Osteoblast (primary cell): Measurements from ENCODE around the gene DLG2. TPM values are rescaled to one million over a fixed set of nuclear protein-coding genes. Genes with fewer than 3 reads are reported as not detected.
A peak's percentile ranks its signal among the peaks of the same experiment; 100 is the strongest.

Experiments
- DNase-seq: peaks from one replicate; pipeline ENCODE4 v3.0.0; 2011; ENCODE audit warnings: low spot score, mixed read lengths; ENCODE audit not compliant: insufficient read length; ENCODE audit errors: missing footprints
- H2AFZ ChIP-seq: 2 replicates; pipeline ENCODE4 v1.6.0; 2011; ENCODE audit warnings: mild to moderate bottlenecking, low read length
- H3K27ac ChIP-seq: 2 replicates; pipeline ENCODE4 v1.5.1; 2011; ENCODE audit warnings: mild to moderate bottlenecking, low read depth, low read length, moderate library complexity
- H3K27me3 ChIP-seq: 2 replicates; pipeline ENCODE4 v1.6.0; 2012; ENCODE audit warnings: mild to moderate bottlenecking, control low read depth, inconsistent platforms, low read length, moderate library complexity; ENCODE audit not compliant: insufficient read depth
- H3K36me3 ChIP-seq: 2 replicates; pipeline ENCODE4 v1.5.1; 2011; ENCODE audit warnings: mild to moderate bottlenecking, low read length, control low read depth, moderate library complexity; ENCODE audit not compliant: insufficient read depth
- H3K4me1 ChIP-seq: 2 replicates; pipeline ENCODE4 v1.5.1; 2011; ENCODE audit warnings: mild to moderate bottlenecking, low read length, control low read depth, moderate library complexity; ENCODE audit not compliant: insufficient read depth
- H3K4me2 ChIP-seq: 2 replicates; pipeline ENCODE4 v1.6.0; 2011; ENCODE audit warnings: mild to moderate bottlenecking, low read length; ENCODE audit not compliant: insufficient read depth
- H3K4me3 ChIP-seq: fragments of 200-600 bp; sonication (generic); 3 replicates; pipeline ENCODE4 v1.5.1; 2012; ENCODE audit warnings: mild to moderate bottlenecking, low read length, inconsistent platforms; ENCODE audit not compliant: insufficient read depth
- H3K79me2 ChIP-seq: 2 replicates; pipeline ENCODE4 v1.6.0; 2012; ENCODE audit warnings: mild to moderate bottlenecking, low read length, control low read depth, inconsistent platforms; ENCODE audit not compliant: insufficient read depth
- H3K9me3 ChIP-seq: 2 replicates; pipeline ENCODE4 v1.5.1; 2011; ENCODE audit warnings: low read depth, low read length, control low read depth
- H4K20me1 ChIP-seq: 2 replicates; pipeline ENCODE4 v1.6.0; 2012; ENCODE audit warnings: mild to moderate bottlenecking, low read length, control low read depth; ENCODE audit not compliant: insufficient read depth
- CTCF ChIP-seq: IDR thresholded peaks from 2 replicates; pipeline ENCODE4 v1.5.1; 2011; ENCODE audit warnings: mild to moderate bottlenecking, low read depth, low read length, moderate library complexity; ENCODE audit errors: extremely low read depth
- total RNA-seq: library from RNA; depleted of rRNA; stranded (reverse); fragments of >200 nt; gene quantifications from 2 replicates; pipeline ENCODE4 v1.2.3, GENCODE V29; 2012

DLG2 gene
- total RNA-seq, 1 donor = 3.3 TPM

GRCh38 chr11:83836883-83837654, 1790.1 kb downstream of the DLG2 start:
- Histone ChIP-seq H3K9me3 (no peaks in the 10 kb centered on the region), H3K27ac (no peak overlapping the region), H2AFZ (no peak overlapping the region), H4K20me1 (no peaks in the 10 kb centered on the region), H3K27me3 (no peaks in the 10 kb centered on the region), H3K4me1 (no peaks in the 10 kb centered on the region), H3K36me3 (no peaks in the 10 kb centered on the region), H3K79me2 (no peaks in the 10 kb centered on the region), H3K4me3 (no peak overlapping the region), H3K4me2 (no peak overlapping the region)
- peak; percentile 81 for TF ChIP-seq CTCF
- peak; percentile 88 for DNase-seq

GRCh38 chr11:83836065-83836464, 1791.1 kb downstream of the DLG2 start:
- H2AFZ ChIP-seq = no peak overlapping the region
- no peaks in the 10 kb centered on the region for H3K27me3 ChIP-seq
- no peaks in the 10 kb centered on the region for H3K4me1 ChIP-seq
- no peak for TF ChIP-seq CTCF
- H3K27ac ChIP-seq = no peak overlapping the region
- no peak overlapping the region for H3K4me2 ChIP-seq
- DNase-seq = no peak
- H3K79me2 ChIP-seq = no peaks in the 10 kb centered on the region
- no peaks in the 10 kb centered on the region for H3K36me3 ChIP-seq
- no peaks in the 10 kb centered on the region for H4K20me1 ChIP-seq
- no peak overlapping the region for H3K4me3 ChIP-seq
- H3K9me3 ChIP-seq = no peaks in the 10 kb centered on the region

DNA sequence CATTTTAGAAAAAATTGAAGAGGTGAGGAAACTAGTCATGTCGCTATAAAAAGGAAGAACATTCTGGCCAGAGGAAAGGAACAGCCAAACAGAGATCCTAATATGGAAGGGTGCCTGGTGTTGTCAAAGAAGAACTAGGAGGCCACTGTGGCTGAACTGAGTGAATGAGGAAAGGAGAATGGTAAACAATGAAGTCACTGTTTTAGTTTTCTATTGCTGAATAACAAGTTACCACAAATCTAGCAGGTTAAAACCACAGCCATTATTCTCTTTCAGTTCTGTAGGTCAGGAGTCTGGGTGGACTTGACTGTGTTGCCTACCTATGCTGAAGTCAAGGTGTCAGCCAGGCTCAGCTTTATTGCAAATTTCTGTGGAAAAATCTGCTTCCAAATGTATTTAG, 1791.7 kb downstream of the DLG2 start:
- Histone ChIP-seq H3K9me3 (no peaks in the 10 kb centered on the region), H3K4me1 (no peaks in the 10 kb centered on the region), H2AFZ (no peak overlapping the region), H3K27me3 (no peaks in the 10 kb centered on the region), H3K36me3 (no peaks in the 10 kb centered on the region), H3K79me2 (no peaks in the 10 kb centered on the region), H3K27ac (no peak overlapping the region), H3K4me3 (no peak overlapping the region), H3K4me2 (no peak overlapping the region), H4K20me1 (no peaks in the 10 kb centered on the region)
- DNase-seq = no peak
- TF ChIP-seq CTCF = no peak

DNA sequence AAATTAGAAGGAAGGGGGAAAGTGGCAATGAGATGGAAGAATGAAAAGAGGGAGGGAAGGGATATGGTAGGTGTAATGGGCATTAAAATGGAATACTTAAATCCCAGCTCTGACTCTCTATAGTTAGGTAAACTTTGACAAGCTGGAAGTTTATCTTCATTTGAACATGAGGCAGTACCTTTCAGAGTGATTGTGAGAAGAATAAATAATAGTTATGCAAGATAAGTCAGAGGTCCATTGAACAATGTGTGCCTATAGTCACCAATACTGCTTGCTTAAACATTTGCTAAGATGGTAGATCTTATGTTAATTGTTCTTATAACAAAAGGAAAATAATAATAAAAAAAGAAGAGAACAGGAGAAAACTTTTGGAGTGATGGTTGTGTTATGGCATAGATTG, 1795.2 kb downstream of the DLG2 start:
- H3K4me3 ChIP-seq = no peak overlapping the region
- peaks cover 17% of the 10 kb centered on the region for H3K4me1 ChIP-seq
- TF ChIP-seq CTCF = no peak
- DNase-seq = no peak
- no peak overlapping the region for H2AFZ ChIP-seq
- H3K4me2 ChIP-seq = no peak overlapping the region
- no peaks in the 10 kb centered on the region for H4K20me1 ChIP-seq
- no peaks in the 10 kb centered on the region for H3K36me3 ChIP-seq
- no peak overlapping the region for H3K27ac ChIP-seq
- H3K9me3 ChIP-seq = no peaks in the 10 kb centered on the region
- no peaks in the 10 kb centered on the region for H3K79me2 ChIP-seq
- H3K27me3 ChIP-seq = no peaks in the 10 kb centered on the region
